Left kidney (tissue), 1 donor: ENCODE data around the gene RBM15. TPM values are rescaled to one million over a fixed set of nuclear protein-coding genes. Genes with fewer than 3 reads are reported as not detected.

ENCODE experiments used
- polyA plus RNA-seq: library from polyadenylated mRNA; unstranded; fragments of 120-200 nt; gene quantifications from one replicate; pipeline ENCODE4 v1.2.1, GENCODE V29; 2013; ENCODE audit not compliant: insufficient read length

Gene RBM15
- polyA plus RNA-seq, 1 donor = 13.8 TPM

Other genes with a start within 250 kb of the RBM15 start
- not detected for gene UBL4B, start 226.9 kb upstream of the RBM15 start, polyA plus RNA-seq
- 0.70 TPM for gene SLC6A17, start 188.9 kb upstream of the RBM15 start, polyA plus RNA-seq
- 6.7 TPM for gene KCNC4, start 129.1 kb upstream of the RBM15 start, polyA plus RNA-seq
- gene SLC16A4, start 51.6 kb downstream of the RBM15 start, polyA plus RNA-seq = 112 TPM
- gene LAMTOR5, start 68.3 kb downstream of the RBM15 start, polyA plus RNA-seq = 259 TPM
- gene PROK1, start 111.8 kb downstream of the RBM15 start, polyA plus RNA-seq = 0.17 TPM
- gene KCNA10, start 179.8 kb downstream of the RBM15 start, polyA plus RNA-seq = not detected